Spleen (tissue), 11 donors: ENCODE measurements around the gene LINC01488. TPM values are rescaled to one million over a fixed set of nuclear protein-coding genes. Genes with fewer than 3 reads are reported as not detected.

Experiments used
- DNase-seq: peaks from one replicate; pipeline ENCODE4 v3.0.0-alpha.2; 2020
- H3K27ac ChIP-seq, 8 donors: fragments of 200-600 bp; sonication (generic) in 7 of 8; 1 replicate in 4 of 8; 2 replicates in 4 of 8; pipeline versions ENCODE4 v1.5.0 to v1.8.0; 2016 to 2021; ENCODE audit warnings: inconsistent platforms in 4 of 8, mild to moderate bottlenecking in 4 of 8, moderate library complexity in 1 of 8
- H3K27me3 ChIP-seq, 7 donors: fragments of 200-600 bp; sonication (generic) in 6 of 7; replicated peaks in 1 of 7; 1 replicate in 4 of 7; 2 replicates in 3 of 7; pipeline versions ENCODE4 v1.5.0 to v1.8.0; 2016 to 2021; ENCODE audit warnings: inconsistent platforms in 3 of 7, mild to moderate bottlenecking in 1 of 7
- H3K36me3 ChIP-seq, 6 donors: fragments of 200-600 bp; sonication (generic) in 5 of 6; 1 replicate in 4 of 6; 2 replicates in 2 of 6; pipeline versions ENCODE4 v1.5.0 to v1.8.0; 2016 to 2021; ENCODE audit warnings: inconsistent platforms in 2 of 6
- H3K4me1 ChIP-seq, 6 donors: fragments of 200-600 bp; sonication (generic) in 5 of 6; 1 replicate in 3 of 6; 2 replicates in 3 of 6; pipeline versions ENCODE4 v1.5.0 to v1.8.0; 2016 to 2021; ENCODE audit warnings: inconsistent platforms in 3 of 6
- H3K4me3 ChIP-seq, 8 donors: fragments of 200-600 bp; sonication (generic) in 7 of 8; 1 replicate in 4 of 8; 2 replicates in 4 of 8; pipeline versions ENCODE4 v1.5.0 to v1.8.0; 2016 to 2021; ENCODE audit warnings: inconsistent platforms in 4 of 8, mild to moderate bottlenecking in 4 of 8, moderate library complexity in 2 of 8
- H3K9me3 ChIP-seq, 8 donors: fragments of 200-600 bp; sonication (generic) in 7 of 8; 1 replicate in 4 of 8; 2 replicates in 4 of 8; pipeline versions ENCODE4 v1.5.0 to v1.8.0; 2016 to 2021; ENCODE audit warnings: inconsistent platforms in 4 of 8
- POLR2A ChIP-seq, 3 donors: fragments of 450-650 bp; IDR thresholded peaks; one replicate each; pipeline ENCODE4 v1.5.1; 2017; ENCODE audit warnings: antibody characterized with exemption in 3 of 3, mild to moderate bottlenecking in 1 of 3
- POLR2AphosphoS5 ChIP-seq, 3 donors: sonication (generic); formaldehyde crosslinking; IDR thresholded peaks; one replicate each; pipeline ENCODE4 v1.5.1; 2017; ENCODE audit warnings: antibody characterized with exemption in 3 of 3
- WGBS, 5 donors: extraction: QIAGEN DNeasy Blood & Tissue Kit in 3 of 5; methylation state at CpG; one replicate each; pipeline versions ENCODE4 v1.1.5 to v1.1.7; 2013 to 2018; 5-methylcytosine and 5-hydroxymethylcytosine counted together
- intact Hi-C: fragments of 100-400 bp; cut with DNase I; formaldehyde crosslinking; loops from one replicate; pipeline ENCODE4 v1.15.0; 2023; ENCODE audit warnings: low total_unique reads
- polyA plus RNA-seq, 3 donors: library from polyadenylated mRNA; stranded (reverse); fragments of 200-250 nt; gene quantifications; one replicate each; pipeline ENCODE4 v1.2.1, GENCODE V29; 2013
- total RNA-seq, 7 donors: library from RNA; depleted of rRNA in 3 of 7; stranded (reverse); fragments of >200 nt in 3 of 7; fragmentation: NEBNext Ultra II Directional in 4 of 7; extraction: Animal tissue kit (Norgen Biotek cat#: 25700) in 4 of 7; gene quantifications; one replicate each; pipeline versions ENCODE4 v1.1.0 to v1.2.1, GENCODE V29; 2016 to 2021
- TF ChIP-seq, protein P1 (sequence below), 11 experiments: fragments of 200-600 bp in 7 of 11; fragments of 450-650 bp in 4 of 11; sonication (generic) in 4 of 11; IDR thresholded peaks in 8 of 11; conservative IDR thresholded peaks in 3 of 11; 1 replicate in 7 of 11; 2 replicates in 4 of 11; pipeline versions ENCODE4 v1.4.0 to v1.8.0; 2016 to 2021; ENCODE audit warnings: antibody characterized with exemption in 11 of 11, inconsistent platforms in 4 of 11, mild to moderate bottlenecking in 1 of 11
- donor health status: healthy with polysubstance abuse.
- donor health status: DM: no; HTN: no; CAD: no; lungs with moderate emphysema.
- donor health status: DM: no; HTN: no; CAD: no.
- donor health status: Bipolar disorder and iron deficiency.
- donor health status: healthy.
- donor health status: DM: no; HTN: no; CAD: no.
- donor health status: DM: yes; HTN: yes; CAD: no.

Gene LINC01488
- total and polyA plus RNA-seq, 10 donors: not detected

GRCh38 chr11:69524291-69524882, 42.9 kb downstream of the LINC01488 start:
- DNase-seq: peak; percentile 55
- TF ChIP-seq, protein P1, sequence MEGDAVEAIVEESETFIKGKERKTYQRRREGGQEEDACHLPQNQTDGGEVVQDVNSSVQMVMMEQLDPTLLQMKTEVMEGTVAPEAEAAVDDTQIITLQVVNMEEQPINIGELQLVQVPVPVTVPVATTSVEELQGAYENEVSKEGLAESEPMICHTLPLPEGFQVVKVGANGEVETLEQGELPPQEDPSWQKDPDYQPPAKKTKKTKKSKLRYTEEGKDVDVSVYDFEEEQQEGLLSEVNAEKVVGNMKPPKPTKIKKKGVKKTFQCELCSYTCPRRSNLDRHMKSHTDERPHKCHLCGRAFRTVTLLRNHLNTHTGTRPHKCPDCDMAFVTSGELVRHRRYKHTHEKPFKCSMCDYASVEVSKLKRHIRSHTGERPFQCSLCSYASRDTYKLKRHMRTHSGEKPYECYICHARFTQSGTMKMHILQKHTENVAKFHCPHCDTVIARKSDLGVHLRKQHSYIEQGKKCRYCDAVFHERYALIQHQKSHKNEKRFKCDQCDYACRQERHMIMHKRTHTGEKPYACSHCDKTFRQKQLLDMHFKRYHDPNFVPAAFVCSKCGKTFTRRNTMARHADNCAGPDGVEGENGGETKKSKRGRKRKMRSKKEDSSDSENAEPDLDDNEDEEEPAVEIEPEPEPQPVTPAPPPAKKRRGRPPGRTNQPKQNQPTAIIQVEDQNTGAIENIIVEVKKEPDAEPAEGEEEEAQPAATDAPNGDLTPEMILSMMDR (IDR thresholded peaks at IDR 0.05 in 8 of 11, conservative IDR thresholded peaks at IDR 0.05 in 3 of 11): no peak
- Histone ChIP-seq H3K27me3 (peaks cover 0 to 5% (median 0%) of the 10 kb centered on the region in 7 donors), H3K9me3 (no peaks in the 10 kb centered on the region), H3K4me3 (no peak overlapping the region), H3K27ac (no peak overlapping the region), H3K36me3 (no peaks in the 10 kb centered on the region), H3K4me1 (peaks cover 0 to 2% (median 0%) of the 10 kb centered on the region in 6 donors)
- intact Hi-C loops: no loop called here
- WGBS, 5 donors: 59 to 83% (median 75%) methylated on average over 15 of the region's 15 CpGs

DNA sequence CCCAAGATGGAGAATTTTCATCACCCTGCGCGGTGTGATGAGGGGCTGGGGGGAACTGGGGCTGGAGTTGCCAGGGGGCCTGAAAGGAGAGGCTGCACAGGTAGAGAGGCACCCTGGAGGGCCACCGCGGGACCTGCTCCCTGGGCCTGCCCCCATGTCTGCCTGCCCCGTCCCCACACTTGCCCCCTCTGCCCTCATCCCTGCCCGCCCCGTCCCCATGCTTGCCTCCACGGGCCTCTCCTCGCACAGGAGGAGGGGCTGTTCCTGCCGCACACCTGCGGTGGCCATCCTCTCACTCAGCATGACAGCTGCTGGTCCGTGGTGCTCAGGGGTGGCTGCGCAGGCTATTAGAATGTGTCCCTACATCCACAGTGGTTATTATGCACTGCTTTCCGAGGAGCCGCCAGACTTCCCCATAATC, 43.5 kb downstream of the LINC01488 start:
- Histone ChIP-seq H3K4me3 (no peak overlapping the region), H3K9me3 (no peaks in the 10 kb centered on the region), H3K27ac (no peak overlapping the region), H3K27me3 (peaks cover 0 to 5% (median 0%) of the 10 kb centered on the region in 7 donors), H3K4me1 (peaks cover 0 to 8% (median 3%) of the 10 kb centered on the region in 6 donors), H3K36me3 (no peaks in the 10 kb centered on the region)
- DNase-seq: peak; percentile 22
- intact Hi-C loops: no loop called here
- TF ChIP-seq POLR2AphosphoS5 (IDR thresholded peaks at IDR 0.05) (no peak), POLR2A (IDR thresholded peaks at IDR 0.05) (no peak)
- TF ChIP-seq, protein P1 (IDR thresholded peaks at IDR 0.05 in 8 of 11, conservative IDR thresholded peaks at IDR 0.05 in 3 of 11): no peak
- 84 to 93% (median 90%) methylated on average over 14 to 15 of the region's 15 CpGs for WGBS, 5 donors

GRCh38 chr11:69525516-69526452, 44.3 kb downstream of the LINC01488 start:
- no peaks in the 10 kb centered on the region for H3K9me3 ChIP-seq
- peak; percentile 70 for DNase-seq
- TF ChIP-seq, protein P1 (IDR thresholded peaks at IDR 0.05 in 8 of 11, conservative IDR thresholded peaks at IDR 0.05 in 3 of 11): no peak
- H3K36me3 ChIP-seq: no peaks in the 10 kb centered on the region
- H3K27me3 ChIP-seq: peaks cover 0 to 5% (median 0%) of the 10 kb centered on the region in 7 donors
- WGBS, 5 donors: 81 to 93% (median 88%) methylated on average over 16 to 19 of the region's 19 CpGs
- H3K4me1 ChIP-seq: peaks cover 0 to 16% (median 8%) of the 10 kb centered on the region in 6 donors
- H3K27ac ChIP-seq: no peak overlapping the region
- intact Hi-C loops: no loop called here
- no peak overlapping the region for H3K4me3 ChIP-seq

DNA sequence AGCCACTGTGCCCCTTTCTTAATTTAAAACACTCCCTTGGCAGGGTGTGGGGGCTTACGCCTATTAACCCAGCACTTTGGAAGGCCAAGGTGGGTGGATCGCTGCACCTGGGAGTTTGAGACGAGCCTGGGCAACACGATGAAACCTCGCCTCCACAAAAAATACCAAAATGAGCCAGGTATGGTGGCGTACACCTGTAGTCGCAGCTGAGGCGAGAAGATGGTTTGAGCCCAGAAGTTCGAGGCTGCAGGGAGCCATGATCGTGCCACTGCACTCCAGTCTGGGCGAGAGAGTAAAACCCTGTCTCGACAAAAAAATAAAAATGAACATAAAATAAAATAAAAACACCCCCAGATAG, 45.0 kb downstream of the LINC01488 start:
- no peak for TF ChIP-seq POLR2A (IDR thresholded peaks at IDR 0.05)
- TF ChIP-seq, protein P1 (IDR thresholded peaks at IDR 0.05 in 8 of 11, conservative IDR thresholded peaks at IDR 0.05 in 3 of 11): no peak
- no peak for TF ChIP-seq POLR2AphosphoS5 (IDR thresholded peaks at IDR 0.05)
- DNase-seq: peak; percentile 40
- Histone ChIP-seq H3K4me3 (no peak overlapping the region), H3K4me1 (peaks cover 0 to 23% (median 9%) of the 10 kb centered on the region in 6 donors), H3K9me3 (no peaks in the 10 kb centered on the region), H3K27me3 (peaks cover 0 to 5% (median 0%) of the 10 kb centered on the region in 7 donors), H3K27ac (no peak overlapping the region), H3K36me3 (no peaks in the 10 kb centered on the region)
- intact Hi-C loops: no loop called here
- WGBS, 5 donors: 92 to 95% (median 94%) methylated on average over 12 of the region's 12 CpGs
